Hepatocyte (in vitro differentiated cells): ENCODE results near the gene NSUN3. TPM values are rescaled to one million over a fixed set of nuclear protein-coding genes. Genes with fewer than 3 reads are reported as not detected.
A peak's percentile ranks its signal among the peaks of the same experiment; 100 is the strongest.

Experiments
- DNase-seq: peaks from one replicate; pipeline ENCODE4 v3.0.0-alpha.2; 2016; ENCODE audit warnings: low spot score
- H2AFZ ChIP-seq: fragments of 200-600 bp; sonication (generic); 2 replicates; pipeline ENCODE4 v1.6.0; 2016; ENCODE audit warnings: antibody characterized with exemption, mild to moderate bottlenecking
- H3K27ac ChIP-seq: fragments of 200-600 bp; sonication (generic); 2 replicates; pipeline ENCODE4 v1.5.1; 2016; ENCODE audit warnings: mild to moderate bottlenecking
- H3K27me3 ChIP-seq: fragments of 200-600 bp; sonication (generic); 2 replicates; pipeline ENCODE4 v1.6.1; 2016
- H3K36me3 ChIP-seq: fragments of 200-600 bp; sonication (generic); replicated peaks from 2 replicates; pipeline ENCODE4 v1.5.1; 2016; ENCODE audit warnings: low read depth; ENCODE audit not compliant: insufficient read depth
- H3K4me1 ChIP-seq: fragments of 200-600 bp; sonication (generic); 2 replicates; pipeline ENCODE4 v1.5.1; 2016; ENCODE audit warnings: mild to moderate bottlenecking, moderate library complexity; ENCODE audit not compliant: insufficient read depth
- H3K4me2 ChIP-seq: fragments of 200-600 bp; sonication (generic); 2 replicates; pipeline ENCODE4 v1.6.0; 2016
- H3K4me3 ChIP-seq: fragments of 200-600 bp; sonication (generic); 2 replicates; pipeline ENCODE4 v1.5.1; 2016; ENCODE audit warnings: mild to moderate bottlenecking
- H3K79me2 ChIP-seq: fragments of 200-600 bp; sonication (generic); 2 replicates; pipeline ENCODE4 v1.6.0; 2017; ENCODE audit warnings: mild to moderate bottlenecking
- H3K9me2 ChIP-seq: fragments of 200-600 bp; sonication (generic); replicated peaks from 2 replicates; pipeline ENCODE4 v1.6.0; 2017; ENCODE audit warnings: mild to moderate bottlenecking; ENCODE audit not compliant: insufficient read depth
- H3K9me3 ChIP-seq: fragments of 200-600 bp; sonication (generic); 2 replicates; pipeline ENCODE4 v1.5.1; 2016; ENCODE audit warnings: low read depth, mild to moderate bottlenecking
- H4K20me1 ChIP-seq: fragments of 200-600 bp; sonication (generic); 2 replicates; pipeline ENCODE4 v1.6.0; 2016; ENCODE audit warnings: mild to moderate bottlenecking; ENCODE audit not compliant: insufficient read depth, poor library complexity, severe bottlenecking
- CTCF ChIP-seq: fragments of 200-600 bp; sonication (generic); IDR thresholded peaks from 2 replicates; pipeline ENCODE4 v1.5.1; 2016; ENCODE audit warnings: antibody characterized with exemption, mild to moderate bottlenecking; ENCODE audit not compliant: poor library complexity
- EZH2 ChIP-seq: fragments of 200-600 bp; sonication (generic); IDR thresholded peaks from 2 replicates; pipeline ENCODE4 v1.6.1; 2016; ENCODE audit warnings: antibody characterized with exemption, mild to moderate bottlenecking, borderline replicate concordance
- EZH2phosphoT487 ChIP-seq: fragments of 200-600 bp; sonication (generic); IDR thresholded peaks from one replicate; pipeline ENCODE4 v1.6.1; 2018; ENCODE audit warnings: antibody characterized with exemption, mild to moderate bottlenecking, low read depth, moderate library complexity; ENCODE audit not compliant: unreplicated experiment, severe bottlenecking
- WGBS: methylation state at CpG from one replicate; pipeline ENCODE4 v1.1.6; 2016; ENCODE audit warnings: low lambda C conversion rate; ENCODE audit errors: missing lambda C conversion rate; 5-methylcytosine and 5-hydroxymethylcytosine counted together
- polyA plus RNA-seq: library from polyadenylated mRNA; unstranded; fragments of >200 nt; fragmentation: Nextera tagmentation; extraction: Ambion mirVana; gene quantifications from 2 replicates; pipeline ENCODE4 v1.2.1, GENCODE V29; 2016
- total RNA-seq: library from RNA; depleted of rRNA; stranded (reverse); fragments of >200 nt; gene quantifications from 2 replicates; pipeline ENCODE4 v1.2.3, GENCODE V29; 2014

NSUN3 gene
- total and polyA plus RNA-seq, 2 experiments from 2014 or later, result 4.5 to 9.0 TPM

GRCh38 chr3:94147012-94147411, 84.2 kb downstream of the NSUN3 start:
- no peak for TF ChIP-seq CTCF
- no peak for TF ChIP-seq EZH2
- no peak for TF ChIP-seq EZH2phosphoT487
- Histone ChIP-seq H3K4me3 (no peak overlapping the region), H3K79me2 (no peaks in the 10 kb centered on the region), H2AFZ (no peak overlapping the region), H3K9me2 (no peaks in the 10 kb centered on the region), H4K20me1 (no peaks in the 10 kb centered on the region), H3K9me3 (no peaks in the 10 kb centered on the region), H3K27ac (no peak overlapping the region), H3K4me1 (no peaks in the 10 kb centered on the region), H3K36me3 (no peaks in the 10 kb centered on the region), H3K4me2 (no peak overlapping the region), H3K27me3 (no peaks in the 10 kb centered on the region)
- DNase-seq, result no peak
- WGBS, result 80% methylated on average over 3 of the region's 3 CpGs

- no peak overlapping the region for H2AFZ ChIP-seq
- H4K20me1 ChIP-seq, result no peaks in the 10 kb centered on the region
- H3K4me3 ChIP-seq, result no peak overlapping the region
- H3K9me3 ChIP-seq, result no peaks in the 10 kb centered on the region
- H3K4me2 ChIP-seq, result no peak overlapping the region
- H3K27me3 ChIP-seq, result no peaks in the 10 kb centered on the region
- H3K4me1 ChIP-seq, result no peaks in the 10 kb centered on the region
- no peak for TF ChIP-seq EZH2phosphoT487
- no peak for TF ChIP-seq CTCF
- TF ChIP-seq EZH2, result no peak
- 71% methylated on average over 2 of the region's 2 CpGs for WGBS
- H3K36me3 ChIP-seq, result no peaks in the 10 kb centered on the region
- no peak overlapping the region for H3K27ac ChIP-seq
- no peaks in the 10 kb centered on the region for H3K9me2 ChIP-seq
- H3K79me2 ChIP-seq, result no peaks in the 10 kb centered on the region
- DNase-seq, result no peak
These were observed 87.3 kb downstream of the NSUN3 start for GRCh38 chr3:94150113-94150512.

GRCh38 chr3:94156626-94157025, 93.8 kb downstream of the NSUN3 start:
- Histone ChIP-seq H3K79me2 (no peaks in the 10 kb centered on the region), H3K27ac (no peak overlapping the region), H3K36me3 (no peaks in the 10 kb centered on the region), H3K4me3 (no peak overlapping the region), H3K4me2 (no peak overlapping the region), H2AFZ (no peak overlapping the region), H3K4me1 (peaks cover 4% of the 10 kb centered on the region), H3K9me2 (no peaks in the 10 kb centered on the region), H4K20me1 (no peaks in the 10 kb centered on the region), H3K27me3 (no peaks in the 10 kb centered on the region), H3K9me3 (no peaks in the 10 kb centered on the region)
- 100% methylated on average over 1 of the region's 1 CpG for whole genome bisulfite sequencing
- no peak for TF ChIP-seq CTCF
- TF ChIP-seq EZH2phosphoT487, result no peak
- TF ChIP-seq EZH2, result no peak
- DNase-seq, result no peak

DNA sequence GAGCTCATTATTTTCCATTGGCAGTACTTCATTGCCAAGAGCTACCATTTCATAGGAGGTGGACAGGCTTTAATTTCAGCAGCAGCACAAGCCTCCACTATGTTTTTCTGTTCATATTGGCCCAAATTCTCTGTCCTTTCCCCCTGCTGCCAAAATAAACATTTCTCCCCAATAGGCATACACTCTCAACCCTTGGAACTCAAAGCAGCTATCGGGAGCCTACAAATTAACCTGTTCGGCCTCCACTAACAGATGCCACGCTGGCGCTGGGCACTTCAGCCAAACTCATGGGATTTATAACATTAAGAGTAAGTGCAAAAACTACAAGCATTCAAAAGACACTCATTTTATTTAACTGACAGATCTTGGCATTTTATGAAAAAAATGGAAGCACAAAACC, 95.7 kb downstream of the NSUN3 start:
- Histone ChIP-seq H3K79me2 (no peaks in the 10 kb centered on the region), H2AFZ (no peak overlapping the region), H3K36me3 (no peaks in the 10 kb centered on the region), H3K4me1 (peaks cover 4% of the 10 kb centered on the region), H3K9me2 (no peaks in the 10 kb centered on the region), H4K20me1 (no peaks in the 10 kb centered on the region), H3K4me3 (no peak overlapping the region), H3K27ac (peak overlapping the region; percentile 74), H3K9me3 (no peaks in the 10 kb centered on the region), H3K4me2 (peak overlapping the region; percentile 66), H3K27me3 (no peaks in the 10 kb centered on the region)
- TF ChIP-seq EZH2, result no peak
- no peak for TF ChIP-seq EZH2phosphoT487
- no peak for TF ChIP-seq CTCF
- no peak for DNase-seq
- WGBS, result 97% methylated on average over 4 of the region's 4 CpGs
